ENCODE data around the gene ATXN7L1. TPM values are rescaled to one million over a fixed set of nuclear protein-coding genes. Genes with fewer than 3 reads are reported as not detected.

ATXN7L1 gene
- total and polyA plus RNA-seq, 2 of the 13 experiments (the other 11 are each of a cell fraction or from before 2014, with no cell fraction given), result 4.1 to 7.8 TPM

GRCh38 chr7:105825371-105825770, 51.0 kb downstream of the ATXN7L1 start:
- Histone ChIP-seq H3K9ac (ENCODE audit: insufficient read depth, low read depth, low read length) (no peak overlapping the region), H3K36me3 (replicated peaks in 1 of 2; ENCODE audit: control insufficient read depth in 1 of 2, insufficient read depth in 2 of 2, low read length in 2 of 2) (no peaks in the 10 kb centered on the region), H3K79me2 (ENCODE audit: insufficient read depth, low read length) (no peaks in the 10 kb centered on the region), H2AFZ (ENCODE audit: low read length) (no peak overlapping the region), H3K27me3 (ENCODE audit: control insufficient read depth in 1 of 2, insufficient read depth in 2 of 2, low read length in 2 of 2) (no peaks in the 10 kb centered on the region), H3K4me2 (ENCODE audit: low read depth, low read length) (no peak overlapping the region), H3K4me1 (ENCODE audit: insufficient read depth, low read length) (peaks cover 48% of the 10 kb centered on the region), H3K27ac (ENCODE audit: extremely low read length, insufficient read depth, low read length) (no peak overlapping the region), H4K20me1 (ENCODE audit: insufficient read depth, low read length) (no peaks in the 10 kb centered on the region), H3K4me3 (replicated peaks in 1 of 3; ENCODE audit: insufficient read depth in 1 of 3, low read depth in 2 of 3, low read length in 3 of 3) (no peak overlapping the region), H3K9me3 (ENCODE audit: low read length) (no peaks in the 10 kb centered on the region)
- WGBS (ENCODE audit: low lambda C conversion rate), result 92% methylated on average over 1 of the region's 1 CpG
- in situ Hi-C loops (cut with HindIII; ENCODE audit: extremely low pct_ligation_motif_present, low pct_unique_long_range_greater_than_20kb), result no loop called here
- POLR2A ChIA-PET, result interaction anchor here (1.1 kb wide), 1 partner anchor 52 kb away, joined by 3 read pairs; the partner anchor contains the start of gene ATXN7L1
- CTCF ChIA-PET (ENCODE audit: low intra/inter-chr PET ratio, low total read pairs), result no interaction called here
- intact Hi-C loops (cut with micrococcal nuclease; ENCODE audit: unreplicated experiment), result no loop called here
- DNase-seq (ENCODE audit: low spot score) (no peak), FAIRE-seq (no peak), ATAC-seq (no peak)
- TF ChIP-seq PHF20 (CRISPR knock-in tag; IDR thresholded peaks at IDR 0.05) (no peak), ZNF441 (CRISPR knock-in tag; IDR thresholded peaks at IDR 0.05; ENCODE audit: borderline replicate concordance) (no peak), IRX3 (CRISPR knock-in tag; IDR thresholded peaks at IDR 0.05; ENCODE audit: borderline replicate concordance, low read depth) (no peak), IKZF4 (CRISPR knock-in tag; IDR thresholded peaks at IDR 0.05; ENCODE audit: borderline replicate concordance, low read depth, not compliant biosample characterization) (no peak), ZBTB37 (CRISPR knock-in tag; IDR thresholded peaks at IDR 0.05) (no peak), PAF1 (CRISPR knock-in tag; IDR thresholded peaks at IDR 0.05) (no peak), FOXJ3 (CRISPR knock-in tag; IDR thresholded peaks at IDR 0.05; ENCODE audit: borderline replicate concordance) (no peak), HDAC2 (CRISPR knock-in tag; IDR thresholded peaks at IDR 0.05) (no peak), ZNF432 (CRISPR knock-in tag; IDR thresholded peaks at IDR 0.05; ENCODE audit: borderline replicate concordance) (no peak)
- no TSS peak for BruUV-seq (replicated peaks)
